Fibroblast of skin of right quadriceps (primary cell): ENCODE measurements around the gene TMEM61.
A peak's percentile ranks its signal among the peaks of the same experiment; 100 is the strongest.
"Not testable (repeated sequence)": the region's sequence is repeated elsewhere in the genome, so short reads cannot be mapped to it uniquely, and the experiment has no call there.

Experiments
- DNase-seq: peaks from one replicate; pipeline ENCODE4 v3.0.0-alpha.2; 2013

Gene TMEM61

DNA sequence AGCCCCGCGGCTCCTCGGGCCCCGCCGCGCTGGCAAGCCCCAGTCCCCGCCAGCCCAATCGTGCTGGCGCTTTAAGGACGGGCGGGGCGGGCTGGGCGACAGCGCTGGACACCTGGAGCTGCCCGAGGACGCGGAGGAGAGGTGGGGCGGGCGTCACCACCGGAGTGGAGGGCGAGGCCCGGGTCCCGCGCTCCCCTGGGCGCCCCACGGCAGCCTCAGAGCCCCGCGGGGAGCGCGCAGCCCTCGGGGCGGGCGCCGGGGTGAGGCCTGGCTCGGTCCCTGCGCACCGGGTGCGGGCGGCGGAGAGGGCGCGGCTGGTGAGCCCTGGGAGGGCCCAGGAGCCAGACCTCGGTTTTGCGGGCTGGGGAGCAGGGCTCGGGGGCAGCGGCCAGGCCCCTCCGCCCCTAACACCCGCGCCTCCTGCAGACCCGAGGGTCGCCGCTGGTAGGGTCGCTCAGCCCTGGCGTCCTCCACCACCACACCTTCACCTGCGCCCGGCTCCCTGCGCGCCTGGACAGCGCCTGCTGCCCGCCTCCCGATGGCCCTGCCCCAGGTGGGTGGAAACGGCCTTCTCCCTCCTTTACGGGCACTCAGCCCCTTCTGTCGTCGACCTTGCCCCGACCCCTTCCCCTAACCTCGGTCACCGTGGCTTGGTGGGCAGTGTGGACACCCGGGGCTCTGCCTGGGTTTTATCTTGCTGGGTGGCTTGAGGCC is at the start of gene TMEM61:
Gene TMEM61, plus strand, starts transcription at position 101 of the 714 bp plus-strand sequence. Its CDS starts 438 bp downstream, at position 539.
- no peak for DNase-seq

DNA sequence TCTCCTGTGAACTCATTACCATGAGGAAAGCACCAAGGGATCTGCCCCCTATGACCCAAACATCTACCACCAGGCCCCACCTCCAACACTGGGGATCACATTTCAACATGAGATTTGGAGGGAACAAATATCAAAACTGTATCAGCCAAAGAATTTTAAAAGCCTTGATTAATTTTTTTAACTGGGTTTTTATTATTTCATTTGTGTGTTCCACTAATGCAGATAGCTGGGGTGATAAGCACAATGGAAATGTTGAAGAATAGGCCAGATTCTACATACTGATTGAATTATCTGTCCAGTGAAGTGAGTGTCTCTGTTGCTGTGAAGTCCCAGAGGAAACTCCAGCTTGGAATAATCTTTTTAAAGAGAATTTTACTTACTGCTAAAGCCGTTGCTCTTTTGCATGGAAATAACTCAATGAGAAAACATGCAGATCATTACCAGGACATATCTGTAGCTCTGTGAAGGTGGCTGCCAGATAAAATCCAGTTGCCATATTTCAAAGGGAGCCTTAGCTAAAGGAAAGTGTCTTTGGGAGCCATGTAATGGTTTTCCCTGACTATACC is 49.1 kb upstream of the TMEM61 start:
- no peak for DNase-seq

DNA sequence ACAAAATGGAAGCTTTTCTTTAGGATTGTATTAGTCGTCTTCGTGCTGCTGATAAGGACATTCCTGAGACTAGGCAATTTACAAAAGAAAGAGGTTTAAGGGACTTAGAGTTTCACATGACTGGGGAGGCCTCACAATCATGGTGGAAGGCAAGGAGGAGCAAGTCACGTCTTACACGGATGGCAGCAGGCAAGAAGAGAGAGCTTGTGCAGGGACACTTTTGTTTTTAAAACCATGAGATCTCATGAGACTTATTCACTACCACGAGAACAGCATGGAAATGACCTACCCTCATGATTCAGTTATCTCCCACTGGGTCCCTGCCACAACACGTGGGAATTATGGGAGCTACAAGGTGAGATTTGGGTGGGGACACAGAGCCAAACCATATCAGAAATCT is 46.3 kb upstream of the TMEM61 start:
- not testable (repeated sequence) for DNase-seq

DNA sequence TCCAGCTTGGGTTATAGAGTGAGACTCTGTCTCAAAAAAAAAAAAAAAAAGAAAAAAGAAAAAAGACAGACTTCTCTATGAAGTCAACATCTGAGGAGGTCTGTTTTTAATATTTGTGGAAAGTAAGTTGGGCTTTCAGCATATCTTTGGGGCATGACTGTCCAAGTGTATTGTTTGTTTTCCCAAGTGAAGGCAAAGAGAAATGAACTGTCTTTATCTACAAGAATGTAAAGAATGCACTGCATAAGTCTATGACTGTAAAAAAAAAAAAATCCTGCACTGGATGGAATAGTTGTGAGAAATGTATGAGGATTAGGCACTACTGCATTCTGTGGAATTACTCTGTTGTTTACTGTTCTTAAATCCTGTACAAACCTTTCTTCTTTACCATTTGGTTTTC is 45.6 kb upstream of the TMEM61 start:
- DNase-seq = peak; percentile 97

DNA sequence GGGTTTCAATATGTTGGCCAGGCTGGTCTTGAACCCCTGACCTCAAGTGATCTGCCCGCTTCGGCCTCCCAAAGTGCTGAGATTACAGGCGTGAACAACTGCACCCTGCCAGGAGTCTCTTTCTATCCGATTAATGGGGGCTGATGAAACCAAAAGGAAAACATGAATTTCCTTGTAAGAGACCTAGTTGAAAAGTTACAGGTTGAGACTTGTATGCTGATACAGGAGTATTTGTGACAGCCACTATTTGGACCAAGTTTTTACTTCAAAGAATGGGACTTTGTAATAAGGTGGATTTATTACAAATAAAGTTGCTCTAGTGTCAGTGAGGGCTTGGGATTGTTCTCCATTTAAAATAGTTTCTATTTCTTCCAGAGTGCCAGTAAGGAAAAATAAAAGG is 43.6 kb upstream of the TMEM61 start:
- DNase-seq = no peak

DNA sequence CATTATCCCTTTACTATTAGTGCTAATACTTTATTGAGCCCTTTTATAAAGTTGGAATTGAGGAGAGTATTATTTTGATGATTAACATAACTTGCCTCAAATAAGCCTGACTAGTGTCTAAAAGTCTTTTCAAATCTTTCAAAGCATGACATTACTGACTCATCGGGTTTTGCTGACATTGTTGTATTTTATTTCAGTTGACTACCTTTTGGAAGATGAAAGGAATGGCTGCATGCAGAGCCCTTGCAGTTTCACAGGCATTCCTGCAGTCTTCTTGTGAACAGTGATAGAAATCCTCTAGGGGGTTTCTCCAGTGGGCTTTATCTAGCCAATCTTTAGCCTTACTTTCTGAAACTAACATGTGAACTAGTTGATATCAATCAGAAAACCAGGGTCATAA is 43.0 kb upstream of the TMEM61 start:
- peak; percentile 41 for DNase-seq

DNA sequence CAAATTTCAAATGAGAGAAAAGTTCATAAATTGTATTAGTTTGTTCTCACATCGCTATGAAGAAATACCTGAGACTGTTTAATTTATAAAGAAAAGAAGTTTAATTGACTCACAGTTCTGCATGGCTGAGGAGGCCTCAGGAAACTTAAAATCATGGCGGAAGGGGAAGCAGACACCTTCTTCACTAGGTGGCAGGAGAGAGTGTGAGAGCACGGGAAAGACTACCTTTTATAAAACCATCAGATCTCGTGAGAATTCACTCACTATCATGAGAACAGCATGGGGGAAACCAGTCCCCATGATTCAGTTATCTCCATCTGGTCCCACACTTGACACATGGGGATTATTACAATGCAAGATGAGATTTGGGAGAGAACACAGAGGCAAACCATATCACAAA is 41.5 kb upstream of the TMEM61 start:
- DNase-seq = not testable (repeated sequence)

DNA sequence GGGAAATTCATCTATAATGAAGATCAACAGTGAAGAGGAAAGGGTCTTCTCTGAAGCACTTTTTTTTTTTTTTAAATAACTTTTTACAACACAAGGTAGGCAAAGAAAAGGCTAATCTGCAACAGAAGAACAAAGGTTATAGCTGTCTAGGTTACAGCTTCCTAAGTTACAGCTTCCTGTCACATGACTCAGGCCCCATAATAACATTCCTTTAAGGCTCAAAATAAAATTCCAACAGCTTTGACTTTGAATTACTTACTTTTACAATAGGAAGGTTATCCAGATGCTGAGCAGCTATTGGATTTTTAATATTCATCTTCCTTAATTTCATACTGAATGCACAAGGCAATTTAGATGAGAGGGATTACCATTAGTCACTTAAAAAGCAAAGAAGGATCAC is 40.4 kb upstream of the TMEM61 start:
- DNase-seq = peak; percentile 46

DNA sequence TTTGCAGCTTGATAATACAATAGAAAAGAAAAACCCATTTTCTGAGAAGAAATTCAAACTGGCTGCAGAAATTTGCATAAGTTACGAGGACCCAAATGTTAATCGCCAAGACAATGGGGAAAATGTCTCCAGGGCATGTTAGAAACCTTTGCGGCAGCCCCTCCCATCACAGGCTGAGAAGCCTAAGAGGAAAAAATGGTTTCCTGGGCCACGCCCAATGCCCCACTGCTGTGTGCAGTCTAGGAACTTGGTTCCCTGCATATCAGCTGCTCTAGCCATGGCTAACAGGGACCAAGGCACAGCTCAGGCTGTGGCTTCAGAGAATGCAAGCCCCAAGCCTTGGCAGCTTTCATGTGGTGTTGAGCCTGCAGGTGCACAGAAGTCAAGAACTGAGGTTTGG is 37.5 kb upstream of the TMEM61 start:
- no peak for DNase-seq

DNA sequence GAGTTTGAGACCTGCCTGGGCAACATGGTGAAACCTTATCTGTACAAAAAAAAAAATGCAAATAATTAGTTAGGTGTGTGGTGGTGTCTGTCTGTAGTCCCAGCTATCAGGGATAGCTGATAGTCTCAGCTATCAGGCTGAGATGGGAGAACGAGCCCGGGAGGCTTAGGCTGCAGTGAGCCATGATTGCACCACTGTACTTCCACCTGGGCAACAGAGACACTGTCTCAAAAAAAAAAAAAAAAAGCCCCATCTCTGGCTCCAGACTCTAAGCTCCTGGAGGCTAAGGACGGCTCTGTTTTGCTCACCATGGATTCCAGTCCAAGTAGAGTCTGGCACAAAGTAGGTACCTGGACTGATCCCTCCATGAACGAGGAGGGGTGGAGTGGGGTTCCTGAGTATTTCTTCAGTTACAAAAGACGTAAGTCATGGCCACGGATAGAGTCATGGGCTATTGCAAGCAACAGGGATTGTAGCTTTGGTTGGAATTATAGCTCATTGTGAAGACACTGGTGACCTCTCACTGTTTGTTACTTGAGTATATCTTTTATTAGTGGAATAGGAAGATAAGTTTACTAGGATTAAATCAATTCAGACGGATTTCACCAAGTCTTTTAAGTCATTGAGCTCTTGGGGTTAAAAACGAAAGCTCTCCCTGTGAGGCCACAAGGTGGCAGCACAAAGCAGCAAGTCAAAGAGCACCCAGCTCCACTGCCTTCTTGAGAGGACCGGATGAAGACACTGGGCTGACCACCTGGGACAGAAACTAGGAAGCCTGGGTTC is 35.6 kb upstream of the TMEM61 start:
- DNase-seq = peak; percentile 73

DNA sequence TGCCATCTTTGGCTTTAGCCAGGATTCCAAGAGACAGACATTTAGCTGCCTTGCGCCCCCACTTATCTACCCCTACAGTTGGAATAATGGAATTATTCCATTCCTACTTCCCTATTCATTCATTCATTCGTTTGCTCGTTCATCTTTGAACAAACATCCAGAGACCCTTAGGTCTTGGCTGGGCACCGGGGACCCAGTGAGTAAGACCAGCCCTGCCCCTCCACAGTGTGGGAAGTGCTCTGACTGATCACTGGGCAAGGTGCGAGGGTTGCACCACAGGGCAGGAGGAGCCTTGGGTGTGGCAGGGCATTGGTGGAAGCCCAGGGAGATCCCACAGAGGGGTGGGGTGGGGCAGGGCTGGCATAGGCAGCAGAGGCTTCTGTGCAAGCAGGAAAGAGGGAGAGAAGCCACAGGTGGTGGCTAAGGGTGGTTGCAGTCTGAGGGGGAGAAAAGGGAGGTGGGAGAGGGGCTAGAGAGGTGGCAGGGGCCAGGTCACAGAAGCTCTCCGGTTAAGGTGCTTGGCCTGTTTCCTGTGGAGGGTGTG is 35.0 kb upstream of the TMEM61 start:
- DNase-seq = no peak

DNA sequence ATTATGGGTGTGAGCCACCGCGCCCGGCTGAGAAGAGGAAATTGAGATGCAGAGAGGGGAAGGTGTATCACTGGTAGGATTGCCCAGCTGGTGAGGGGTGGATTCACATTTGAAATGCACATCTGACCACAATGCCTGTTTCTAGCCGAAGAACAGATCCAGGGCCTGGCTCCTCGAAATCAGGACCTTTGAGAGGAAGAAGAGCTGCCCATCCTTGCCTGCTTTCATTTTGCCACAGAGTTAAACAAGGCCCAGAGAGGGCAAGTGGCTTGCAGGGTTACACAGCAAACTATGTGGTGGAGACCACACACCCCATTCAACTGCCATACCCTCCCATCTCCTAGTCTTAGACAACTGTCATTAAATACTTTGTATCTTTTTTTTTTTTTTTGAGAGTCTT is 32.9 kb upstream of the TMEM61 start:
- no peak for DNase-seq

DNA sequence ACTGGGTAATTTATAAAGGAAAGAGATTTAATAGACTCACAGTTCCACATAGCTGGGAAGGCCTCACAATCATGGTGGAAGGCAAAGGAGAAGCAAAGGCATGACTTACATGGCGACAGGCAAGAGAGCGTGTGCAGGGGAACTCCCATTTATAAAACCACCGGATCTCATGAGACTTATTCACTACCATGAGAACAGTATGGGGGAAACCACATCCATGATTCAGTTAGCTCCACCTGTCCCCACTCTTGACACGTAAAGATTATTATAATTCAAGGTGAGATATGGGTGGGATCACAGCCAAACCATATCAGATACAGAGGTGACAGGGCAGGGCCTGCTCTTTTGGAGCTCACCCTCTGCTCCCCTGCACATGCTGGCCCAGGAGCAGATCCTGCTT is 31.4 kb upstream of the TMEM61 start:
- no peak for DNase-seq

DNA sequence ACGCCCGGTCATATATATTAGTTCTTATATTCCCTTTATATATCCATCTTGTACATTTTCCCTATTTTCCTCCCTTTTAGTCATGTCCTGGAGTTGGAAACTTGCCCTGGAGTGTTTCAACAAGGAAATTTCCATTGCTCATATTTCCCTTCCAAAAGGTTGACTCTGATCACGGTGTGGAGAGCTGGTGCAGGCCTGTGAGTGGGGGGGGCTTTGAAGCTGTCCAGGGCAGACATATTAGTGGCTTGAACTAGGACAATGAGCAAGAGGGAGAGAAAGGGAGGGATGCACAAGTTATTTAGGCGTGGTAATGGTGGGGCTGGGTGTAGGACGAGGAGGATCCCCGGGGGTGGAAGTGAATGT is 30.4 kb upstream of the TMEM61 start:
- DNase-seq = peak; percentile 36

DNA sequence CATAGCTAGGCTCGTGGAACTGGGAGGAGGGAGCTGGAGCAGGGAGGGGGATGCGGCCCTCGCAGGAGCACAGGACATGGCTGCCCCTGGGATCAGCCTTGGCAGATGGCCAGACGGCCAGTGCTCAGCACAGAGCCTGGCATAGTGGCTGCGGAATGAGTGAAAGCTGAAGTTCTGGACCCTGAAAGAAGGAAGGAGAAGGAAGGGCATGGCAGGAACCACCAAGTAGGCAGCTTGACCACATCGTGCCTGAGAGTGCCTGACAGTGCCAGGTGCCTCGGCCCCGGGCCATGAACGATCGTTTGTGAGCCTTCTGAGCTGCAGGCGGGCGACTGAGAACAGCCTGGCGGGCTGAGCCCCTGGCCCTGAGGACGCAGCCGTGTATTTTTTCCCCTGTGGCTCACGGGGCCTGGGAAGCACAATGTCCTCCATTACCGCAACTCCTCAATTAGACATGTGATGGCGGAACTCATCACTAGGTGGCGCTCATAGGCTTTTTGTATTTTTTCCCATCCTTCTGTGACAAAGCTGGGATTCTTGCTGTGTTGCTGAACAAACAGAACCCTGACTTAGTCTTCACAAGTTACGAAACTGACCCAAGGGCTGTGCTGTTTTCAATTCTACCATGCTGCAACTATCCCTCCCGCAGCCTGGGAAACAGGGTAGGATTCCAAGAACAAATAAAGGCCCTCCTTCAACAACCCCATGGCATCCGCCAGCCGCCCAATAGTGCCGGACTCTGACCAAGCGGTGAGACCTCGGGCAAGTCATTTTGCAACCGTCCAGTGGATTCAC is 29.9 kb upstream of the TMEM61 start:
- peak; percentile 81 for DNase-seq

DNA sequence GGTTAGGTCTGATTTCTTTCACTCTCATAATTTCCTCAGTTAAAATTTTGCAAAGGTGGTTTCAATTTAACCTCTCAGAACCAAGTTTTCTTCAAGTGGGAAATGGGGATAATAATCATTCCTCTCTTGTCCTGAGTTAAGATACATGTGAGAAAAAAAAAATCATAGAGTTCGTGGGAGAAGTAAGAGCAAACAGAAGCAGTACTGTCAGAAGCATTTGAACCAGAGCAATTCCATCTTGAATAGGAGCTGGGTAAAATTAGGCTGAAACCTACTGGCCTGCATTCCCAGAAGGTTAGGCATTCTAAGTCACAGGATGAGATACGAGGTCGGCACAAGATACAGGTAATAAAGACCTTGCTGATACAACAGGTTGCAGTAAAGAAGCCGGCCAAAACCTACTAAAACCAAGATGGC is 28.6 kb upstream of the TMEM61 start:
- no peak for DNase-seq

DNA sequence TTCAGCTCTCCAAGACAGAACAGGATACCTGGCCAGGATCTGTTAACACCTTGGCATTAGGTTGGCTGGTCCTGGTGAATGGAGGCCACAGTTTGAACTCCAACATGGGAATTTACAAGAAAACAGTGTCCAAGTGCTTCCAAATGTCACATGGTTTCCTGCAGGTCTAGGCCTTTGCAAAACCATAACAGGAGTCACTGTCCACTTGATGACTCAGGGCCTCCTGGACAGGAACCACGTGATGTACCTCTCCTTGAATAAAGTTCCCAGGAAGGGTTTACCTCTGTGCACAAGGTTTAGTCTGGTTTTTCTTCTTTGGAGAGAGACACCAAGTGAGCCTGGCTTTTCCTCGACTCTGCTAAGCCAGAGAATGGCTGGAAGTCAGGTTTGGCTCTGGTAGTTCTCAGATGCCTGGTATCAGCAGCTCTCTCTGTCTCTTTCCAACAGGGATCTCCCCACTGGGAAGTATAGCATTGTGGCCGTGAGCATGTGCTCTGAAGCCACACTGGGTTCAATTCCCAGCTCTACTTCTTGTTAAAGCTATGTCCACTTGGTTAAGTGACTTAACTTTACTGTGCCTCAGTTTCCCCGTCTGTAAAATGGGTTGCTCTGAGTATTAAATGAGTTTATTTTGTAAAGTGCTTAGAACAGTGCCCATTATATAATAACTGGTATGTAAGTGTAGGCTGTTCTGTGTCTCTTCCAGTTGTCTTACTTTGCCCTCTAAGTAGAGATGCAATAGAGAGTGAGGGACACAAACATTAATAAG is 27.3 kb upstream of the TMEM61 start:
- DNase-seq = no peak

DNA sequence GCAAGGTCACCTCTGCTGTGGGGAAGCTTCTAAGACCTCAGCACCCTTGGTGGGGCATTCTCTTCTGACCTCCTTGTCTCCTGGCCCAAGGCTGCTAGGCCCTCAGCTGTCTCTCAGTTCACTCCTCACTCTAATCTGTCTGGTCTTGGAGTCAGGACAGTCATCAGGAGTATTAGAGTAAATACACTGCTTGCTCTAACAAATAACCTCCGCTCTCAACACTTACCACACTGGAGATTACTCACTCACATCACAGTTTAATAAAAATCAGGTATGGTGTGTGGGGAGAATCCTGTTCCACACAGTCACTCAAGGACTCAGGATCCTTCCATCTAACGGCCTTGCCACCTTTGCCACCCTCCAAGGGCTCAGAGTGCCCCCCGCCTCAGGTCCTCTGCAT is 26.6 kb upstream of the TMEM61 start:
- no peak for DNase-seq

DNA sequence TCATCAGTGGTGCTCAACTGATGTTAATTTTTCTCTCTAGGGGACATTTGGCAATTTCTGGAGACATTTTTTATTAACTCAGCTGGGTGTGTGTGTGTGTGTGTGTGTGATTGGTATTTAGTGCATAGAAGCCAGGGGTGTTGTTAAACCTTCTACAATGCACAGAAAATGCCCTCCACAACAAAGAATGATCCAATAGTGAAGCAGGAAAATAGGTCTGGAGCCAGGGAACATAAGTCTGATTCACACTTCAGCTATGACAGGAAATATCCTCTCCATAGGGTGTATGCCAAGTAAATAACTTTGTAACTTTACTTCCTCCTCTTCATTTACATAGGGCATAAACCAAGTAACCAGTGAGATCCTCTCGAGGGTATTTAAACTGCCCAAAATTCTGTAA is 25.1 kb upstream of the TMEM61 start:
- peak; percentile 84 for DNase-seq

DNA sequence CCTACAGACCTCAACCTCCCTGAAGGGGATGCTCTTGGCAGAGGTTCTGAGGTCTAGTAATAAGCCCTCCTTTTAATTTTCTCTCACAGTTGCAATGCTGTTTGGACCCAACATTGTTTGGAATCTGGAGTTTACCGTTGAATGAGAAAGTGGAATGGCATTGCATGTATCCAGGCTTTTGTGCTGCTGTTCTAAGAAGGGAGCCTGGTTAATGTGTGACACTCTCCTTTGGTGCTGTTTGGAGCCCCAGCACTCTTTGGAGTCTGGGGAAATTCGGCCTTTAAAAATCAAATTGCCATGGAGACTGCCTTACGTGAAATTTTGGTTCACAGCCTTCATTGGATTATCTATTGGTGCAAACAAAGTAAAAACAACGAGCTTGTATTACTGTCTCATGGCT is 23.7 kb upstream of the TMEM61 start:
- DNase-seq = no peak

DNA sequence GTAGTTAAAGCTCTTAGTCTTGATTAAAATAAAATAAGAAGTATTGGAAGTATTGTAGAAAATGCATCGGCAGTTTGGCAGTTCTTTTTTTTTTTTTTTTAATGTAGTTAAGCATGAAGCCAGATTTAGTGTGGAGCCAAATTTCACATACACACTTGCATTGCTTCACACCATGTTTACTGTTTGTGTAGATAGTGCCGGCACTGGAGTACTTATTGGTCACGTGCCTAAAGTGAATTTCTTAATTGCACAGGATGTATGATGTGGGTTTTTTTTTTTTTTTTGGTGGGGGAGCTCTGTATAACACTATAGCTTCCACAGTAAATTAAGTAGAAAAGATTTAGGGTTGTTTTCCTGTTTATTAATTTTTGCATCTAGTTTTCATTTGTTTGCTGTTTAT is 21.2 kb upstream of the TMEM61 start:
- no peak for DNase-seq
